H9 (cell line): ENCODE results near the gene ERICH4. TPM values are rescaled to one million over a fixed set of nuclear protein-coding genes. Genes with fewer than 3 reads are reported as not detected.
A peak's percentile ranks its signal among the peaks of the same experiment; 100 is the strongest.

Experiments used
- DNase-seq: peaks from one replicate; pipeline ENCODE4 v3.0.0-alpha.2; 2017
- H2AFZ ChIP-seq: one replicate; pipeline ENCODE4 v1.6.1; 2013; ENCODE audit warnings: mild to moderate bottlenecking, low read length, control low read depth, moderate library complexity
- H2AK5ac ChIP-seq: 2 replicates; pipeline ENCODE4 v1.6.1; 2013; ENCODE audit warnings: low read length, control low read depth, mixed read lengths; ENCODE audit not compliant: insufficient read length
- H2BK120ac ChIP-seq: one replicate; pipeline ENCODE4 v1.6.1; 2013; ENCODE audit warnings: low read depth, mild to moderate bottlenecking, low read length, control low read depth, inconsistent platforms; ENCODE audit not compliant: poor library complexity, severe bottlenecking
- H2BK12ac ChIP-seq: 2 replicates; pipeline ENCODE4 v1.6.1; 2013; ENCODE audit warnings: low read length, control low read depth, mixed read lengths, low read depth; ENCODE audit not compliant: insufficient read length
- H2BK15ac ChIP-seq: 2 replicates; pipeline ENCODE4 v1.6.1; 2013; ENCODE audit warnings: low read depth, low read length, control low read depth
- H2BK20ac ChIP-seq: one replicate; pipeline ENCODE4 v1.6.1; 2013; ENCODE audit warnings: low read depth, mild to moderate bottlenecking, low read length, control low read depth, inconsistent platforms; ENCODE audit not compliant: poor library complexity, severe bottlenecking
- H2BK5ac ChIP-seq: 2 replicates; pipeline ENCODE4 v1.6.1; 2013; ENCODE audit warnings: low read length, control low read depth, mixed read lengths; ENCODE audit not compliant: insufficient read length
- H3K14ac ChIP-seq: 2 replicates; pipeline ENCODE4 v1.6.1; 2013; ENCODE audit warnings: low read length, control low read depth; ENCODE audit not compliant: insufficient read depth
- H3K18ac ChIP-seq: 2 replicates; pipeline ENCODE4 v1.6.1; 2013; ENCODE audit warnings: low read depth, mild to moderate bottlenecking, mixed read lengths, low read length, control low read depth; ENCODE audit not compliant: insufficient read length
- H3K23ac ChIP-seq: 2 replicates; pipeline ENCODE4 v1.6.1; 2013; ENCODE audit warnings: low read length, control low read depth, mixed read lengths, low read depth; ENCODE audit not compliant: insufficient read length
- H3K23me2 ChIP-seq: 2 replicates; pipeline ENCODE4 v1.6.1; 2013; ENCODE audit warnings: low read depth, mild to moderate bottlenecking, mixed read lengths, low read length, control low read depth; ENCODE audit not compliant: insufficient read length, poor library complexity, severe bottlenecking
- H3K27ac ChIP-seq: 2 replicates; pipeline ENCODE4 v1.5.1; 2013; ENCODE audit warnings: low read length, control low read depth, mixed read lengths, low read depth; ENCODE audit not compliant: insufficient read length
- H3K27me3 ChIP-seq: 2 replicates; pipeline ENCODE4 v1.6.1; 2013; ENCODE audit warnings: low read length, control low read depth, inconsistent platforms; ENCODE audit not compliant: insufficient read depth
- H3K4ac ChIP-seq: 2 replicates; pipeline ENCODE4 v1.6.1; 2013; ENCODE audit warnings: low read depth, mild to moderate bottlenecking, control low read depth, inconsistent platforms, low read length, moderate library complexity
- H3K4me1 ChIP-seq: 2 replicates; pipeline ENCODE4 v1.6.1; 2013; ENCODE audit warnings: low read length, control low read depth, inconsistent platforms; ENCODE audit not compliant: insufficient read depth
- H3K4me2 ChIP-seq: 2 replicates; pipeline ENCODE4 v1.6.1; 2013; ENCODE audit warnings: low read length, control low read depth, mixed read lengths; ENCODE audit not compliant: insufficient read length, insufficient read depth
- H3K56ac ChIP-seq: 2 replicates; pipeline ENCODE4 v1.6.1; 2013; ENCODE audit warnings: low read depth, mild to moderate bottlenecking, mixed read lengths, low read length, control low read depth; ENCODE audit not compliant: insufficient read length
- H3K79me1 ChIP-seq: 2 replicates; pipeline ENCODE4 v1.6.1; 2013; ENCODE audit warnings: low read depth, mild to moderate bottlenecking, moderate library complexity, low read length, control low read depth, inconsistent platforms; ENCODE audit not compliant: insufficient read depth, poor library complexity, severe bottlenecking
- H3K79me2 ChIP-seq: 2 replicates; pipeline ENCODE4 v1.6.1; 2013; ENCODE audit warnings: low read length, control low read depth, inconsistent platforms; ENCODE audit not compliant: insufficient read depth
- H3K9ac ChIP-seq: 2 replicates; pipeline ENCODE4 v1.6.1; 2013; ENCODE audit warnings: low read length, control low read depth, mixed read lengths; ENCODE audit not compliant: insufficient read length; ENCODE audit errors: extremely low read depth
- H3K9me3 ChIP-seq: one replicate; pipeline ENCODE4 v1.6.1; 2013; ENCODE audit warnings: low read depth, low read length, inconsistent platforms; ENCODE audit not compliant: control insufficient read depth
- H3T11ph ChIP-seq: one replicate; pipeline ENCODE4 v1.6.1; 2013; ENCODE audit warnings: mild to moderate bottlenecking, low read length, control low read depth, inconsistent platforms
- H4K20me1 ChIP-seq: one replicate; pipeline ENCODE4 v1.6.1; 2013; ENCODE audit not compliant: control insufficient read depth, insufficient read length, insufficient read depth
- H4K5ac ChIP-seq: 2 replicates; pipeline ENCODE4 v1.6.1; 2013; ENCODE audit warnings: low read depth, mild to moderate bottlenecking, mixed read lengths, low read length, control low read depth; ENCODE audit not compliant: insufficient read length
- H4K8ac ChIP-seq: replicated peaks from 2 replicates; pipeline ENCODE4 v1.6.1; 2013; ENCODE audit warnings: low read length, control low read depth, mixed read lengths, low read depth; ENCODE audit not compliant: insufficient read length
- H4K91ac ChIP-seq: 2 replicates; pipeline ENCODE4 v1.6.1; 2013; ENCODE audit warnings: low read depth, mild to moderate bottlenecking, moderate library complexity, mixed read lengths, low read length, control low read depth; ENCODE audit not compliant: insufficient read length
- H3K27ac Mint-ChIP-seq, 3 experiments: 2 replicates in 2 of 3; 3 replicates in 1 of 3; pipeline ENCODE4 v1.8.0; 2020 to 2021; ENCODE audit warnings: mixed read lengths in 3 of 3, mild to moderate bottlenecking in 1 of 3, moderate library complexity in 1 of 3
- H3K27me3 Mint-ChIP-seq: 2 replicates; pipeline ENCODE4 v1.8.0; 2021; ENCODE audit warnings: low read depth, mild to moderate bottlenecking, moderate library complexity, mixed read lengths
- H3K36me3 Mint-ChIP-seq, 3 experiments: 2 replicates in 2 of 3; 3 replicates in 1 of 3; pipeline ENCODE4 v1.8.0; 2020 to 2021; ENCODE audit warnings: low read depth in 3 of 3, mixed read lengths in 3 of 3; ENCODE audit not compliant: insufficient read depth in 1 of 3
- H3K4me1 Mint-ChIP-seq, 2 experiments: 2 replicates each; pipeline ENCODE4 v1.8.0; 2020; ENCODE audit warnings: mixed read lengths in 2 of 2
- H3K4me3 Mint-ChIP-seq, 2 experiments: 2 replicates in 1 of 2; 3 replicates in 1 of 2; pipeline ENCODE4 v1.8.0; 2020 to 2021; ENCODE audit warnings: mild to moderate bottlenecking in 2 of 2, mixed read lengths in 2 of 2, moderate library complexity in 1 of 2
- H3K9me3 Mint-ChIP-seq, 2 experiments: 2 replicates in 1 of 2; 3 replicates in 1 of 2; pipeline ENCODE4 v1.8.0; 2020; ENCODE audit warnings: mild to moderate bottlenecking in 2 of 2, mixed read lengths in 2 of 2, moderate library complexity in 1 of 2
- WGBS: extraction: QIAGEN DNeasy Blood & Tissue Kit; methylation state at CpG from one replicate; pipeline ENCODE4 v1.1.7; 2013; ENCODE audit warnings: missing lambda C conversion rate, low lambda C conversion rate, mixed read lengths; ENCODE audit not compliant: insufficient read length; ENCODE audit errors: extremely low coverage; 5-methylcytosine and 5-hydroxymethylcytosine counted together
- total RNA-seq: library from RNA; stranded (reverse); gene quantifications from 2 replicates; pipeline ENCODE4 v1.2.1, GENCODE V29; 2021
- TF ChIP-seq, protein P1 (sequence below): fragments of 200-600 bp; sonication (generic); conservative IDR thresholded peaks from 3 replicates; pipeline ENCODE4 v1.8.0; 2021; ENCODE audit warnings: antibody characterized with exemption, mild to moderate bottlenecking

ERICH4 gene
- total RNA-seq, 1 experiment from 2014 or later, result not detected

DNA sequence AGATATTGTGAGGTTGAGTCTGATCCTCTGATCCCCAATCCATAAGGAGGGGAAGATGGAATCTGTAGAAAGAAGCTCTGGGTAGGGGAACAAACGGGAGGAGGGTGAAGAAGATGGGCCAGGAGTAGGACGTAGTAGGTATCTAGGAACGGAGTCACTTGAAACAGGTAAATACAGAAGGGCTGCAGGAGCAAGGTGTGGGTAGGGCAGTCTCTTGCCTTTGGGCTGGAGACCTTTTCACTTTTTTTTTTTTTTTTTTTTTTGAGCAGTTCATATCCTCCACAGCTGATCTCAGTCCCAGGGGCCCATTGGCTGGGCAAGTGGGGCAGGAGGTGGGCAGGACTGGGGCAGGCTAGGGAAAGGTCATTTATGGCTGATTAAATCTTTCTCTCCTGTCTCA, 43.9 kb upstream of the ERICH4 start:
- no peak overlapping the region for H4K91ac ChIP-seq
- H3K79me2 ChIP-seq, result no peaks in the 10 kb centered on the region
- peak overlapping the region; percentile 83 for H3K4me2 ChIP-seq
- H3T11ph ChIP-seq, result no peak overlapping the region
- peak overlapping the region; percentile 14 to 100 (median 88); a peak in 4 of 7 replicates for H3K27ac Mint-ChIP-seq
- H3K27me3 Mint-ChIP-seq, result no peaks in the 10 kb centered on the region; the same call in 1 of the 2 replicates
- peaks cover 0 to 12% (median 0%) of the 10 kb centered on the region in 3 experiments; a peak in 4 of 7 replicates for H3K36me3 Mint-ChIP-seq
- no peak overlapping the region for H3K4ac ChIP-seq
- no peak overlapping the region for H3K56ac ChIP-seq
- H3K23me2 ChIP-seq, result peaks cover 9% of the 10 kb centered on the region
- peaks cover 21 to 24% of the 10 kb centered on the region in 2 experiments for H3K4me1 Mint-ChIP-seq
- no peaks in the 10 kb centered on the region for H3K27me3 ChIP-seq
- H2BK15ac ChIP-seq, result no peak overlapping the region
- no peak for DNase-seq
- no CpG with 5 or more reads among the region's 3 CpGs for WGBS
- no peaks in the 10 kb centered on the region for H3K9me3 ChIP-seq
- no peak overlapping the region for H2AFZ ChIP-seq
- no peak overlapping the region for H3K14ac ChIP-seq
- no peaks in the 10 kb centered on the region; a peak in 1 of 5 replicates for H3K9me3 Mint-ChIP-seq
- H3K18ac ChIP-seq, result no peak overlapping the region
- H3K79me1 ChIP-seq, result peaks cover 6% of the 10 kb centered on the region
- H2AK5ac ChIP-seq, result no peak overlapping the region
- no peak overlapping the region for H3K9ac ChIP-seq
- no peaks in the 10 kb centered on the region for H4K20me1 ChIP-seq
- H3K4me3 Mint-ChIP-seq, result peak overlapping the region; percentile 98 to 99
- no peak overlapping the region for H3K23ac ChIP-seq
- no peak overlapping the region for H4K5ac ChIP-seq
- no peak overlapping the region for H2BK12ac ChIP-seq
- H3K4me1 ChIP-seq, result no peaks in the 10 kb centered on the region
- TF ChIP-seq, protein P1, sequence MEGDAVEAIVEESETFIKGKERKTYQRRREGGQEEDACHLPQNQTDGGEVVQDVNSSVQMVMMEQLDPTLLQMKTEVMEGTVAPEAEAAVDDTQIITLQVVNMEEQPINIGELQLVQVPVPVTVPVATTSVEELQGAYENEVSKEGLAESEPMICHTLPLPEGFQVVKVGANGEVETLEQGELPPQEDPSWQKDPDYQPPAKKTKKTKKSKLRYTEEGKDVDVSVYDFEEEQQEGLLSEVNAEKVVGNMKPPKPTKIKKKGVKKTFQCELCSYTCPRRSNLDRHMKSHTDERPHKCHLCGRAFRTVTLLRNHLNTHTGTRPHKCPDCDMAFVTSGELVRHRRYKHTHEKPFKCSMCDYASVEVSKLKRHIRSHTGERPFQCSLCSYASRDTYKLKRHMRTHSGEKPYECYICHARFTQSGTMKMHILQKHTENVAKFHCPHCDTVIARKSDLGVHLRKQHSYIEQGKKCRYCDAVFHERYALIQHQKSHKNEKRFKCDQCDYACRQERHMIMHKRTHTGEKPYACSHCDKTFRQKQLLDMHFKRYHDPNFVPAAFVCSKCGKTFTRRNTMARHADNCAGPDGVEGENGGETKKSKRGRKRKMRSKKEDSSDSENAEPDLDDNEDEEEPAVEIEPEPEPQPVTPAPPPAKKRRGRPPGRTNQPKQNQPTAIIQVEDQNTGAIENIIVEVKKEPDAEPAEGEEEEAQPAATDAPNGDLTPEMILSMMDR, result no peak
- H2BK120ac ChIP-seq, result no peak overlapping the region
- no peak overlapping the region for H2BK20ac ChIP-seq
- no peak overlapping the region for H2BK5ac ChIP-seq
- H3K27ac ChIP-seq, result no peak overlapping the region
- H4K8ac ChIP-seq, result no peak overlapping the region
